B cell (primary cell): ENCODE data around the gene ZFHX2.

Experiments
- EZH2 ChIP-seq: IDR thresholded peaks from 2 replicates; pipeline ENCODE4 v1.6.1; 2012; ENCODE audit warnings: borderline replicate concordance, low read depth, mild to moderate bottlenecking, moderate library complexity, low read length; ENCODE audit not compliant: insufficient read depth, poor library complexity, severe bottlenecking
- TF ChIP-seq, protein P1 (sequence below): fragments of 200-600 bp; IDR thresholded peaks from one replicate; pipeline ENCODE4 v1.8.0; 2022; ENCODE audit warnings: antibody characterized with exemption, mild to moderate bottlenecking

- TF ChIP-seq, protein P1, sequence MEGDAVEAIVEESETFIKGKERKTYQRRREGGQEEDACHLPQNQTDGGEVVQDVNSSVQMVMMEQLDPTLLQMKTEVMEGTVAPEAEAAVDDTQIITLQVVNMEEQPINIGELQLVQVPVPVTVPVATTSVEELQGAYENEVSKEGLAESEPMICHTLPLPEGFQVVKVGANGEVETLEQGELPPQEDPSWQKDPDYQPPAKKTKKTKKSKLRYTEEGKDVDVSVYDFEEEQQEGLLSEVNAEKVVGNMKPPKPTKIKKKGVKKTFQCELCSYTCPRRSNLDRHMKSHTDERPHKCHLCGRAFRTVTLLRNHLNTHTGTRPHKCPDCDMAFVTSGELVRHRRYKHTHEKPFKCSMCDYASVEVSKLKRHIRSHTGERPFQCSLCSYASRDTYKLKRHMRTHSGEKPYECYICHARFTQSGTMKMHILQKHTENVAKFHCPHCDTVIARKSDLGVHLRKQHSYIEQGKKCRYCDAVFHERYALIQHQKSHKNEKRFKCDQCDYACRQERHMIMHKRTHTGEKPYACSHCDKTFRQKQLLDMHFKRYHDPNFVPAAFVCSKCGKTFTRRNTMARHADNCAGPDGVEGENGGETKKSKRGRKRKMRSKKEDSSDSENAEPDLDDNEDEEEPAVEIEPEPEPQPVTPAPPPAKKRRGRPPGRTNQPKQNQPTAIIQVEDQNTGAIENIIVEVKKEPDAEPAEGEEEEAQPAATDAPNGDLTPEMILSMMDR: no peak
- TF ChIP-seq EZH2: no peak
These were observed 6.9 kb upstream of the ZFHX2 start for GRCh38 chr14:23558346-23559009.
